CD4-positive, alpha-beta T cell treated with Interleukin-17A for 1 hour (primary cell): Measurements from ENCODE around the gene POU4F3.

ENCODE experiments used
- DNase-seq: peaks from one replicate; pipeline ENCODE4 v3.0.0-alpha.2; 2020

The POU4F3 gene

DNA sequence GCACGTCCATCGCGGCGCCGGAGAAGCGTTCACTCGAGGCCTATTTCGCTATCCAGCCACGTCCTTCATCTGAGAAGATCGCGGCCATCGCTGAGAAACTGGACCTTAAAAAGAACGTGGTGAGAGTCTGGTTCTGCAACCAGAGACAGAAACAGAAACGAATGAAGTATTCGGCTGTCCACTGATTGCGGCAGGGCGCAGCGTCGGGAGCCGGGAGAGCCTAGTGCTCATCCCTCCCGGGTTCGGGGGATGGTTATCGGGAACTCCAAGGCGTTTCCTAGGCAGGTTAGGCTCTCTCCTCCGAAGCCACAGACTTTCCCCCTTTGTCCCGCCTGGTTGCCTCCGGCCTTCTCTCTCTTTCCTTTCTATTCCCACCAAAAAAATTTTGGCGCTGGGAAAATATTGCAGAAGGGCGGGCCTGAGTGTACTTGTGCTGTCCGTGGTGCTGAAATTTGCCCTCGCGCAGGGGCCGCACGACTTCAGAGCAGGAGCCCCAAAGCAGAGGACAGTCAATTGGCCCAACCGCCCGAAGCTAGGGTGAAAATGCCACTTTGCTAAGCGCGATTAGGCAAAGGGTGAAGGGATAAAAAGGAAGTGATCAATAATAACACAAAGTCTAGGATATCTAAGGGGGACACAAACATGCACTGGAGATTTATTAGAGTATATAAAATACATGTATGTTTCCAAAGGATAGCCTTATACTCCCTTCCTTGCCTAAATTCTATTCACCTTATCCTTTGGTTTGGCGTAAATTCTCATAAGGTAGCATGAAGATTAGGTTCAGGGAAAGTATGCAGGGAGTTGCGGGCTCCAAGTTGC lies 1.8 kb downstream of the POU4F3 start:
- no peak for DNase-seq

DNA sequence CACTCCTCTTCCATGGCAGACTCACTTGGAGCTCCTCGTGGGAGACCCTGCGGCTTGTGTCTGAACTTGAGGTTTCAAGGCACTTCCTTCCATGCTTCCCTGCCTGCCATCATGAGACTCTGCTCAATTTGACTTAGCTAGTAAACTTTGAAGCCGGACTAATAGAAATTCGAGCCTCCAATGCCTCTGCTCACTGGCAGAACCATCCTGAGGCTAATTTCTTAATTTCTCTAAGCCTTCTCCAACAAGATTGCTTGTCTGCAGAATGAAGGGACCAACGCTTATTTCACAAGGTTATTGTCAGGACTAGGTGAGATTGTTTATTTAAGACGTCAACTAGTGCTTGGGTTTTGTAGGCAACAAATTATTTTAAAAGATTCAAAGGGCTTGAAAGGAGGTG lies 3.2 kb downstream of the POU4F3 start:
- no peak for DNase-seq

DNA sequence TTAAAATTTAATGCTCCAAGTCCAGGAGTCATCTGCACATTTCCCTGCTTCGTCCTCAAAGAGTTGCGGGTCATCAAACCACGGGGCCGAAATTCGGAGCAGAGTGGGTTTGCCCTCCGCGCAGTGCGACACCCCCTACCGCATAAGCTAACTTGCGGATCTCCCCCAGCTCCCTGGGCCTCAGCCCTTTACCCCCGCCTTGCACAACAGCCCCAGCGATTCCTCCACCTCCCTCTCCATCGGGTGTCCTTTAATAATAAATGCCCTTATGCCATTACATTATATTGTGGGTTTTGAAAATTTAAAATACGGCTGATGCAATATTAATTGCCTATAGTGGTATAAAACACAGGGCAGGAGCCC lies 3.9 kb downstream of the POU4F3 start:
- DNase-seq: no peak

DNA sequence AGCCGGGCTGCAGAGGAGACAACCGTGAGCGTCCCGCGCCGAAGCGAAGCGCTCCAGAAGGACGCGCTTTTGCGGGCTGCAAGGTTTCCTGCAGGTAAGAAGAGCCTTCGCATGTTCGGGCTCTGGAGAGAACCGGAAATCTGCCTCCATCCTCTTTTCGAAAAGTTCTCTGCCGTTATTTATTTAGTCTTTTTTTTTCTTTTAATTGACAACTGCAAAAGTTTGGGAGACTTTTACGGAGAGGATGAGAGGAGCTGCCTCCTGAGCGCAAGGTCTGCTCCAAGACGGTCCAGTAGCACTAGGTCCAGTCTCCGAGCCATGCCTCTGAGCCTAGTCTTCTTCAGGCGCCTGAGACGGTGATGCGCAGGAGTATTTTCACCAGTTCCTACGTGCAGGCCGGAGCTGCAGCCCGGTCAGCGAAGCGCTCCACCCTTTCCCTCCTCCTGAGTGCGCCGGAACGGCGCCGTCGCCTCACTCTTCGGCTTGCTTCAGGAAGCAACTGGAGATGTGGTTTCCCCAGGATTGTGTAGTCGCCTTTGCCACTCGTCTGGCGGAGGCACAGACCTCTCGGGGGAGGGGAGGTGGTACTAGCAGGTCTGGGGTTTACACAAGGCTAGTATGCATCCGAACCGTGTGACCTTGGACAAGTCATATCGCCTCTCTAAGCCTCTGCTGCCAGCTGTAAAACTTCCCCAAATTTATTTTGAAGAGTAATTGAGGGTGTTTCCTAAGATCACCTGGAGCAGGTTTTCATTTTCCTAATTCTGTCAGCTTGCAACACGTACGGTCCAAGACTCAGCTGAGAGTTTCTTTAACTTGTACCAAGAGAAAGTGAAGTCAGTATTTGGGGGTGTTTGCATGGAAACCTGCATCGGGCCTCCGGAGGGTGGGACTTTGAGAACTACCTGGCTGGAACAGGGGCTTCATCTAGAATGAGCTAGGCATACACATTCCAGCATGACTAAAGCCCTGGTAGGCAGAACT lies 4.5 kb downstream of the POU4F3 start:
- no peak for DNase-seq

DNA sequence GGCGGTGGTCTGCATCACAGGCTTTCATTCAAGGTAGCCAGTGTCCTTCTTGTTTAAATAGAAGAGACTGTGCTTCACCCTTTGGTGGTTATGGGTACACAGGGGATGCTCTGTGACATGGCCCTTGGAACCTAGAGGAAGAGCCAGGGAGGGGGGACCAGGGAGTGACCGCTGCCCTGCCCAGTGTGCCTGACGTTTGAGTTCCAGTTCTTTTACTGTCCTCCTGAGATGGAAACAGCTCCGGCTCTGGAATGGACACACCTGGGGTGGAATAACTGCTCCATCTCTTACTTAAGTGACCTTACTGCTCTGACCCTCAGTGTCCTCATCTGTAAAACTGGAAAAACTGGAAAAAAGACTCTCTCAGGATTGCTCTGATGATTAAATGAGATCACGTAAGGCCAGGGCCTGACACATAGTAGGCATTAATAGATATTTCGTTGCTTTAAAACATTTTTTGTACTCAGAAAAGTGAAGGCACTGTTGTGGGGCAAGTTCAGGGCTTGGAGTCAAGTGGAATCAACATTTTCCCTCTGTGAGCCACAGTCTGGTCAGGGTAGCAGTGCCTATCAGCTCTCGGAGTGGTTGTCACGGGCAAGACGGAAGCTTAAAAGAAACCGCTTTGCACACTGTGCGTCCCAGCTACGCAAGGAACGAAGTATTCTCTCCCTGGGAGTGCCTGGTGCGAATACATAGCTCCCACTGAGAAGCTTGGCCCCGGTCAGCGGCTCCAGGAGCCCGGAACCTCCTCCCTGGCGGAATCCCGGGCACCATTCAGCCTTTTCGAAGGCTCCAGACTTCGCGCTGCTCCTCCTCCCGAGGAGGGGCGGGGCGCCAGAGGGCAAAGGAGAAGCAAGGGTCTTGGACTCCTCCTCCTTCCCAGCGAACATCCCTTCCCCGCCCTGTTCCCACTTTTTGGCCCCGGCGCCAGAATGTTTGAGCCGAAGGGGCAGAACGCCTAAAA lies 5.8 kb downstream of the POU4F3 start:
- DNase-seq: no peak

DNA sequence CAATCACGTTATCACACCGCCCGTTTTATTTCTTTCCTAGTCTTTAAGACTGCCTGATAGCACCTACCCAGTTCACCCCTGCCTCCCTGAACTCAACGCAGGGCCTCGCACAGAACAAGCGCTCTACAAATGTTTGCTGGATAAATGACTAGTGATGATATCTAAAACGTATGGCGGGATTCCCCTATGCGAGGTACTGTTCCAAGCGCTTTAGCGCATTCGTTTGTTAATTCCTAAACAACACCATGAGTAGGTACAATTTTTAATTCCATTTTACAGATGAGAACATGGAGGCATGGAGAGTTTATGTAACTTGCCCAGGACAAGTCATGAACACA lies 6.6 kb downstream of the POU4F3 start:
- DNase-seq: no peak

DNA sequence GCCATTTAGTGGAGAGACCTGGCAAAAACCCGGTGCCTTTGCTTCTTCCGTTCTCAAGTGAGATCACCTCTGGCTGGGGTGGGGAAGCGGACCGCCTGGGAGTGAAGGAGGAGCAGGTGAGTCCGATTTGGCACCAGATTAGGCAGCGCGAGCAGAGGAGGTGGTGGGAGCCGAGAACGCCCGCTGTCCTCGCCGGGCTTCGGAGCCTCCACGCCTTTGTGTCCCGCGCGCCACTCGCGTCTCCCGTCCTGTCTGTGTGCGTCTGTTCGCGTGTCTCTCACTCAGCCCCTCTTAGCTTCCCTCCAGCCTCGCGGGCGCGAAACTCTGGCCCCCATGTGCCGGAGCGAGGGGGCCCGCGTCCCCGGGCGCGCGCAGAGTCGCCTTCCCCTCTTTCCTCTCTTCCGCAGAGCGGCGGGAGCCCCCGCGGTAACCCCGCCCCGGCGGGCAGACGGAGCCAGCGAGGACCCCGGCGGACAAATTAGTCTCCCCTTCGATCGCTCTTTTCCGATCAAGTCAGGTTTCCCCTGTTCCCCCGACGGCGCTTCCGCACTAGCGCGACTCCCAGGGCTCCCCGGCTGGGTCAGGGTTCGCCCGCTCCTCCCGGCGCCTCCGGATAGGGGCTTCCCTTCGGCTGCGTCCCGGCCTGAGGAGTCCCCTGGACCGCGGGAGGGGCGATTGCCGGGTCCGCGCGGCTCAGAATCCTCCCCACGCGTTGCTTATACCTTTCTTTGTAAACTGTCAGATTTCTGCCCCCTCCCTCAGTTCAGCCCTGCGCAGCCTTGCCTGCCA lies 7.1 kb downstream of the POU4F3 start:
- no peak for DNase-seq

DNA sequence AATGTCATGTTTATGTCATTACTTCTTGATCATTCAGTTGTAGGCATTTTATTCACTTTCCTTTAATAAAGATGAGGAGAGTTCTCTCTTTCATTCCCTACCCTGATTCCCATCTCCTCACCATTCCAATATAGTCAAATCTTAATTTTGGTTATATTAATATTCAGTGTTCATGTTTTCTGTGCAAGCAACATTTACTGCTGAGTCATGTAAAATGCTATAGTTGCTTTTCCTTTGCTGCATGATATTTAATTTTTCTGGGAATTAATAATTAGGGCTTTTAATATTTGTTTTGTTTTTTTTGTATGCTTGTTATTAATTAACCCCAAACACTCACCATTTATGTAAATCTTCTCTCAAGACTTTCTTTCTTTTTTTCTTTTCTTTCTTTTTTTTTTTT lies 18.5 kb downstream of the POU4F3 start:
- no peak for DNase-seq

DNA sequence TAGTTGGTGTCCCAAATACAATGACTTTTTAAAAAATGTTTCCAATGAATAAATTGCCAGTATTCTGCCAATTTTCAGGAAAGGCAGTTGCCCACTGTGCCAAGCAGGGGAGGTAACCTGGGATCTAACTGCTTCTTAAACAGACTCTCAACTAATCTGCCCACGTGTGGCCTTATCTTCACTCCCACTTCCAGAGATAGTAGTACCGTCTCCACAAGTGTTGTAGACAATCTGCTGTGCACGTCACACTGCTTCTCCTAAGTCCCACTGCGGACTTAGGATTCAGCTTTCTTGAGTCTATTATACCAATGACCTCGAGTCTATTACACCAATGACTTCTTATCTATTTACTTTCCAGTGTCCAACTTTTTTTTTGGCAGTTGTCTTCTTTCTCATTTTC lies 21.2 kb downstream of the POU4F3 start:
- no peak for DNase-seq

DNA sequence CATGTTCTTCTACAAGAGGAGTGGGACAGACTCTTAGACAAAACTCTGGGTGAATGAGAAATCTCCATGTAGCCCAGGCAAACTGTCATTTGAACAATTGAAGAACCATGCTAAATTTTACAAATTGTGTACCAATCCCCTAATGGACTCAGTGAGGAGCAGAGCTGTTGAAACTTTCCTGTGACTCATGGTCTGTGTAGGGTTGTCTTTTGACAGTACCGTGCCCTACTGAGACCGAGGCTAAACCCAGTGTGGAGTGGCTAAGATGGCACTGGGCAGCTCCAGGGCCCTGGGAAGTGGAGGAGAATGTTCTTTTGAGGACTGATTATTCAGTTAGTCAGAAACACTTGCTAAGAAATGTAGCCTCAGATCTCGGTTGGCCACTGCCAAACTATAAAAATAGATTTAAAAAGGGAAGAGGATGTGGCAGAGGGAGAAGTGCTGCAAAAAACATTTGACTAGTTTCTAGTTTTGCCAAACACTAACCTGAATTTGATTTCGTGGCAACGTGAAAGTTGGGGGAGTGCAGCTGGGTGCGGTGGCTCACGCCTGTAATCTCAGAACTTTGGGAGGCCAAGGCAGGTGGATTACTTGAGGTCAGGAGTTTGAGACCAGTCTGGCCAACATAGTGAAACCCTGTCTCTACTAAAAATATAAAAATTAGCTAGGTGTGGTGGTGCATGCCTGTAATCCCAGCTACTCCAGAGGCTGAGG lies 24.7 kb downstream of the POU4F3 start:
- no peak for DNase-seq

DNA sequence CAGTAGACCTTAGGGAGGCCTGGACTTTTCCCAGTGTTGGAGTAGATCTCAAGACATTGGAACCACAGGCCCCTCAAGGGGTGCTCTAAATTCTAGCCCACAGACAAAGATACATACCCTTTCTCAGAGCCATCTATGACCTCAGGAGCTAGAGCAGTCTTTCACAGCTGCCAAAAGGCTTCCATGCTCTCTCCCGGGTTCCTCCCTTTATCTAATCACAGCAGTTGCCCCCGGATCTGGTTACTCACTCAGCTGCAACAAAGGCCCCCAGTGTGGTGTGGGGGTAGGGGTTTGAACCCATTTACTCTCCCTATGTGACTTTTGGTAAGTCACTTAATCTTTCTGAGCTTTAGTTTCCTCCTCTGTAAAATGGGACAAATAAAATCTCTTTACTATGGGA lies 27.0 kb downstream of the POU4F3 start:
- no peak for DNase-seq

DNA sequence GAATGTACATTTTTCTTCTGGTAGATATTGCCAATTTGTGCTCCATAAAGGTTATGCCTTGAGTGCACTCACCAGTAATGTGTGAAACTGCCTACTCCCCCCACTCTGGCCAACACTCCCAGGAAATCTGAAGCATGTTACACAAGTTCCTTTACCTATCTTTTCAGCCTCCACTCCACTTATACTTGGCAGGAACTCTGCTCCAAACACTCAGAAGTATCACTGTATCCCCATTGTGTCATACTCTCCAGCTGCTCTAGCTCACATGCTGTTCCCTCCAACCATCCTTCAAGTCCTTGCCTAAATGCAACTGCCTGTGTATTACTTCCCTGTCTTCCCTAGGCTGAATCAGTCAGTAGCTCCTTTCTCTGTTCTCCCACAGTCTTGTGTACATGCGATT lies 28.3 kb downstream of the POU4F3 start:
- no peak for DNase-seq

DNA sequence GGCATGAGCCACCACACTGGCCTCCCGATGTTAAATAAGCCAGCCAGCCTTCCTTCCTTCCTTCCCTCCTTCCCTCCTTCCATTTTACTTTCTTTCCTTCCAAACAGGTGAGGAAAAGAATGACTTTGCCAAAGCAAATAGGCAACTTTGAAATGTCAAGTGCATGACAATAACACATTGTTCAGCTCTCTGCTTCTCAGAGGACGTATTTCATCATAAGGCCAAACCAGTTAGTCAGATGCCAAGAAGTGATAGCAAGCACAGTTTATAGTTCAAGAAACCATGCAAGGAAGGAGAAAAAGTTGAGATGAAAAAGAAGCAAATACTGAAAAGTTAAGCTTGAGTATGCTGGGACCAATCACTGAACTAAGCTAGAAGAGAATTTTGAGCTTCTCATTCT lies 29.5 kb downstream of the POU4F3 start:
- DNase-seq: no peak

DNA sequence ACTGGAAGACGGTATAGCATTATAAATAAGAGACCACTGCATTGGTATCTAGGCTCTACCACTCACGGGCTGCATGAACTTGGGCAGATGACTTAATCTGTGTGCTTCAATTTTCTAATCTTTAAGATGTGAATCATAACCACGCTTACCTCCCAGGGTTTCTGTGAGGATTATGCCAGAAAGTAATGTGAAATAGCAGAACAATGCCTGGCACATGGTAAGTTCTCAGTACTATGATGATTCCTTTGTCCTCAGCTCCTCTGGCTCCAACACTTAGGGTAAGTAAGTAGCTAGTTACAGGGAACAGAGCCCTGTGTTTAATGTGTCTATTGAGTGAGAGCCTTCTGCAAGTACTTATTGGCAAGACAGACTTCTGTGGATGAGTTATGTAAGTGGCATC lies 31.1 kb downstream of the POU4F3 start:
- no peak for DNase-seq

DNA sequence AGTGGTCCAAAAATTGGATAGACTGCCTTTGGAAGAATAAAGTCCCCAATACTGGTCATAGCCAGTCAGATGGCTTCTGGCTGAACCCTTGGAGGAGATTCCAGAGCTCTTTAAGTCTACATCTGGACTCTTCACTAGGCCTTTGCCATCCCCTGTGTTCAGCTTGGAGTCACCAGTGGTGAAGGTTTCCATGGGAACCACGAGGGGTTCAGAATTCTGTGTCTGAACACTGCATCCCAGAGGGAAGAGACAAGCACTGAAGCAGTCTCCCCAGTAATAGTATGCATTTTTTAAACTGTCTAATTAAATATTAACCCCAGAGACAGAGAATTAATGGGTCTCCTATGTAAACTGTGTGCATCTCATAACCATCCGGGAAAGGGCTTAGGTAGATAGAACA lies 38.2 kb downstream of the POU4F3 start:
- DNase-seq: no peak

DNA sequence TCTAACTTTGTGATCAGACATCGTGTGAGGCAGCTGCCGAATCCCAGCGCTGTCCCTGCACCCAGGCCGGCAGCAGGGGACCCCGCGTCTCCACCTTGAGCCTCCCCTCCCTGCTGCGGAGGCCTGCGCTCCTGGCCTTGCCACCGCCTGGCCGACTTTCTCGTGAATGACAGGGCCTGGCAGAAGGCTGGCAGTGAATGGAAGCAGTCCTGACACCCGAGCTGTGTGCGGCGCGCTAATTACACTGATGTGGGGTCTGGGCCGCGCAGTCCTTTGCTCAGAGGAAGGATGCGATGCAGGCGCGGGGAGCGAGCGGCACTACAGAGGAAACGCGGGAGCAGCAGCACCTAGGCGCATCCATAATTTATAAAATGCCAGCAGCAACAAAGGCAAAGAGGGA lies 40.3 kb downstream of the POU4F3 start:
- no peak for DNase-seq

DNA sequence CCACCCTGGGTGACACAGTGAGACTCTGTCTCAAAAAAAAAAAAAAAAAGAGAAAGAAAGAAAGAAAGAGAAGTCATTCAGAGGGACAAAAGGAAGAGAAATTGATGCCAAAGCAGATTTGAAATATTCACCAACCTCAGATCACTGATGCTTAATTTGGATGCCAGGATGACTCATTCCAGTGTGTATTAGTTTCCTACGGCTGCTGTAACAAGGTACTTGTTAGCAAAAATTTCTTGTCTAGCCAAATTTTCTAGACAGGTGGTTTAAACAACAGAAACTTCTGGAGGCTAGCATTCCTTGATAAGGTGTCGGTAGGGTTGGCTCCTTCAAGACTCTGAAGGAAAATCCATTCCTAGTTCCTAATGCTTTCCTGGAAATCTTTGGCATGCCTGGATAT lies 42.1 kb downstream of the POU4F3 start:
- no peak for DNase-seq

DNA sequence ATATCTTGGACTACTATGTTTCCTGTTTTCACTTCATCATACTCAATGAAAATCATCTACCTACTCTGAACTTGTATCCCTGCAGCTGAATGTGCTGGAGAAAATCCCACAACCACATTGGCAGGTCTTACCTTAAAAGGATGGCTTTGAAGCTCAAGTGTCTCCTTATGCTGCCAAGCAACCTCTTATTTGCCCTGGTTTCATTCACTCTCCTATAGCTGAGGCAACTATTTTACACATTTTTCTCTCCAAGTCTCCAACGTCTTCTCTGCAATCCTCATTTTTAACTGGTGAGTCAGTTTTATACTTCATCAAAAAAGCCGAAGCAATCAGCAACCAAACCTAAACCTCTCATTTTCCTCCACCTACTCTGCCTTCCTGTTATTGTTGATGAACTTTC lies 49.7 kb downstream of the POU4F3 start:
- no peak for DNase-seq

DNA sequence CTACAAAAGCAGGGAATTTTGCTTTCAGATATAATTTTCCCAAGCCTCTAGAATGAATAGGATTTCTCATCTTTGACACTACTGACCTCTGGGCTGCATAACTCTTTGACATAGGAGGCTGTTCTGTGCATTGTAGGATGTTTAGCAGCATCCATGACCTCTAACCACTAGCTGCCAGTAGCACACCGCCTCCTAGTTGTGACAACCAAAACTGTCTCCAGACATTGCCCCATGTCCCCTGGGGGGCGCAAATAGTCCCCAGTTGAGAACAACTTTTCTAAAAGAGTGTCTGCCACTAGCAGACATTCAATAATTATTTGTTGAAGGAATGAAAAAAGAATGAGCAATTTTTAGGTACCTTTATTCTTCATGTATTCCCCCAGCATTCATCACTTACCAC lies 51.8 kb downstream of the POU4F3 start:
- no peak for DNase-seq
